Measurements from ENCODE around the gene PLCB3. TPM values are rescaled to one million over a fixed set of nuclear protein-coding genes. Genes with fewer than 3 reads are reported as not detected.

PLCB3 gene
- total RNA-seq, 1 experiment from 2014 or later = 80.2 TPM

GRCh38 chr11:64304316-64305072, 53.2 kb downstream of the PLCB3 start:
- Histone ChIP-seq H2BK5ac (ENCODE audit: insufficient read length, low read length) (peak overlapping the region; percentile 69), H2BK15ac (ENCODE audit: low read depth, low read length) (no peak overlapping the region), H3K27me3 (ENCODE audit: insufficient read depth, low read length) (peaks cover 12% of the 10 kb centered on the region), H3K23me2 (ENCODE audit: insufficient read length, low read depth, low read length, poor library complexity, severe bottlenecking) (peaks cover 18% of the 10 kb centered on the region), H3K4me1 (ENCODE audit: insufficient read depth, low read length) (peaks cover 2% of the 10 kb centered on the region; the same call in 1 of the 2 replicates), H2BK20ac (ENCODE audit: low read depth, low read length, poor library complexity, severe bottlenecking) (no peak overlapping the region), H3K4me2 (ENCODE audit: insufficient read depth, insufficient read length, low read length) (peak overlapping the region; percentile 57), H3K18ac (ENCODE audit: insufficient read length, low read depth, low read length) (peak overlapping the region; percentile 98), H2AFZ (ENCODE audit: low read length) (no peak overlapping the region), H2AK5ac (ENCODE audit: insufficient read length, low read length) (no peak overlapping the region), H2BK120ac (ENCODE audit: low read depth, low read length, poor library complexity, severe bottlenecking) (peak overlapping the region; percentile 71), H3K27ac (ENCODE audit: insufficient read length, low read depth, low read length) (peak overlapping the region; percentile 95), H2BK12ac (ENCODE audit: insufficient read length, low read depth, low read length) (no peak overlapping the region), H3K79me1 (ENCODE audit: insufficient read depth, low read depth, low read length, poor library complexity, severe bottlenecking) (peaks cover 5% of the 10 kb centered on the region), H4K20me1 (ENCODE audit: control insufficient read depth, insufficient read depth, insufficient read length) (no peaks in the 10 kb centered on the region), H3K79me2 (ENCODE audit: insufficient read depth, low read length) (peaks cover 3% of the 10 kb centered on the region; the same call in 1 of the 2 replicates), H3K14ac (ENCODE audit: insufficient read depth, low read length) (peak overlapping the region; percentile 93), H3K4ac (ENCODE audit: low read depth, low read length) (peak overlapping the region; percentile 30; the same call in 1 of the 2 replicates), H4K91ac (ENCODE audit: insufficient read length, low read depth, low read length) (no peak overlapping the region), H3K9ac (ENCODE audit: extremely low read depth, insufficient read length, low read length) (peak overlapping the region; percentile 74), H4K5ac (ENCODE audit: insufficient read length, low read depth, low read length) (peak overlapping the region; percentile 36), H3T11ph (ENCODE audit: low read length) (no peak overlapping the region), H3K23ac (ENCODE audit: insufficient read length, low read depth, low read length) (no peak overlapping the region), H4K8ac (replicated peaks; ENCODE audit: insufficient read length, low read depth, low read length) (no peak overlapping the region), H3K9me3 (ENCODE audit: control insufficient read depth, low read depth, low read length) (no peaks in the 10 kb centered on the region), H3K56ac (ENCODE audit: insufficient read length, low read depth, low read length) (no peak overlapping the region)
- DNase-seq = peak; percentile 97
- peaks cover 3 to 7% (median 6%) of the 10 kb centered on the region in 3 experiments; a peak in 5 of 7 replicates for H3K36me3 Mint-ChIP-seq (ENCODE audit: insufficient read depth in 1 of 3, low read depth in 3 of 3)
- H3K4me1 Mint-ChIP-seq = peaks cover 21 to 22% of the 10 kb centered on the region in 2 experiments
- peaks cover 42% of the 10 kb centered on the region for H3K27me3 Mint-ChIP-seq (ENCODE audit: low read depth)
- TF ChIP-seq CTCF (conservative IDR thresholded peaks at IDR 0.05) = peak; percentile 95
- peak overlapping the region; percentile 84 to 91 for H3K4me3 Mint-ChIP-seq
- no peaks in the 10 kb centered on the region for H3K9me3 Mint-ChIP-seq
- H3K27ac Mint-ChIP-seq = peak overlapping the region; percentile 98 to 100 (median 99)
- no CpG with 5 or more reads among the region's 46 CpGs for WGBS (ENCODE audit: extremely low coverage, insufficient read length, low lambda C conversion rate)

Measured in H9 (cell line).